A673 (cell line): ENCODE measurements around the gene KLRD1.
"Not testable (repeated sequence)": the region's sequence is repeated elsewhere in the genome, so short reads cannot be mapped to it uniquely, and the experiment has no call there.

Experiments
- EZH2 ChIP-seq: fragments of 200-600 bp; sonication (generic); IDR thresholded peaks from 2 replicates; pipeline ENCODE4 v1.6.1; 2017; ENCODE audit warnings: borderline replicate concordance, low read depth, mild to moderate bottlenecking, mixed read lengths, antibody characterized with exemption, low read length; ENCODE audit not compliant: poor library complexity, severe bottlenecking
- TF ChIP-seq, protein P1 (sequence below): fragments of 300-800, 200-600 bp; sonication (generic); conservative IDR thresholded peaks from 2 replicates; pipeline ENCODE4 v1.5.1; 2017; ENCODE audit warnings: low read depth, mild to moderate bottlenecking, antibody characterized with exemption, low read length, moderate library complexity, mixed read lengths

DNA sequence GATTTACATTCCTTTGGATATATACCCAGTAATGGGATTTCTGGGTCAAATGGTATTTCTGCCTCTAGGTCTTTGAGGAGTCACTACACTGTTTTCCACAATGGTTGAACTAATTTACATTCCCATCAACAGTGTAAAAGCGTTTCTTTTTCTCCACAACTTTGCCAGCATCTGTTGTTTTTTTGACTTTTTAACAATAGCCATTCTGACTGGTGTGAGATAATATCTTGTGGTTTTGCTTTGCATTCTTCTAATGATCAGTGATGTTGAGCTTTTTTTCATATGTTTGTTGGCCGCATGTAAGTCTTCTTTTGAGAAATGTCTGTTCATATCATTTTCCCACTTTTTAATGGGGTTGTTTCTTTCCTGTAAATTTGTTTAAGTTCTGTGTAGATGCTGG, 33.3 kb downstream of the KLRD1 start:
- TF ChIP-seq, protein P1, sequence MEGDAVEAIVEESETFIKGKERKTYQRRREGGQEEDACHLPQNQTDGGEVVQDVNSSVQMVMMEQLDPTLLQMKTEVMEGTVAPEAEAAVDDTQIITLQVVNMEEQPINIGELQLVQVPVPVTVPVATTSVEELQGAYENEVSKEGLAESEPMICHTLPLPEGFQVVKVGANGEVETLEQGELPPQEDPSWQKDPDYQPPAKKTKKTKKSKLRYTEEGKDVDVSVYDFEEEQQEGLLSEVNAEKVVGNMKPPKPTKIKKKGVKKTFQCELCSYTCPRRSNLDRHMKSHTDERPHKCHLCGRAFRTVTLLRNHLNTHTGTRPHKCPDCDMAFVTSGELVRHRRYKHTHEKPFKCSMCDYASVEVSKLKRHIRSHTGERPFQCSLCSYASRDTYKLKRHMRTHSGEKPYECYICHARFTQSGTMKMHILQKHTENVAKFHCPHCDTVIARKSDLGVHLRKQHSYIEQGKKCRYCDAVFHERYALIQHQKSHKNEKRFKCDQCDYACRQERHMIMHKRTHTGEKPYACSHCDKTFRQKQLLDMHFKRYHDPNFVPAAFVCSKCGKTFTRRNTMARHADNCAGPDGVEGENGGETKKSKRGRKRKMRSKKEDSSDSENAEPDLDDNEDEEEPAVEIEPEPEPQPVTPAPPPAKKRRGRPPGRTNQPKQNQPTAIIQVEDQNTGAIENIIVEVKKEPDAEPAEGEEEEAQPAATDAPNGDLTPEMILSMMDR = not testable (repeated sequence)
- not testable (repeated sequence) for TF ChIP-seq EZH2
